ENCODE data around the gene MAPKAP1.

MAPKAP1 gene

GRCh38 chr9:125436613-125437443 is 270.2 kb downstream of the MAPKAP1 start:
- in situ Hi-C loops (cut with MboI; ENCODE audit: low sequenced_read_pairs): no loop called here

- in situ Hi-C loops (cut with MboI; ENCODE audit: low sequenced_read_pairs): no loop called here
These were observed 271.0 kb downstream of the MAPKAP1 start for GRCh38 chr9:125435776-125436612.

GRCh38 chr9:125434986-125435775 is 271.8 kb downstream of the MAPKAP1 start:
- in situ Hi-C loops (cut with MboI; ENCODE audit: low sequenced_read_pairs): no loop called here

- in situ Hi-C loops (cut with MboI; ENCODE audit: low sequenced_read_pairs): no loop called here
These were observed 273.5 kb downstream of the MAPKAP1 start for GRCh38 chr9:125433461-125434011.

GRCh38 chr9:125432715-125433385 is 274.2 kb downstream of the MAPKAP1 start:
- in situ Hi-C loops (cut with MboI; ENCODE audit: low sequenced_read_pairs): no loop called here

- in situ Hi-C loops (cut with MboI; ENCODE audit: low sequenced_read_pairs): no loop called here
These were observed 275.2 kb downstream of the MAPKAP1 start for GRCh38 chr9:125431741-125432271.

- in situ Hi-C loops (cut with MboI; ENCODE audit: low sequenced_read_pairs): no loop called here
These were observed 276.0 kb downstream of the MAPKAP1 start for GRCh38 chr9:125431012-125431305.

GRCh38 chr9:125430161-125431011 is 276.6 kb downstream of the MAPKAP1 start:
- in situ Hi-C loops (cut with MboI; ENCODE audit: low sequenced_read_pairs): no loop called here

- in situ Hi-C loops (cut with MboI; ENCODE audit: low sequenced_read_pairs): no loop called here
These were observed 277.4 kb downstream of the MAPKAP1 start for GRCh38 chr9:125429476-125430160.

GRCh38 chr9:125428902-125429467 is 278.0 kb downstream of the MAPKAP1 start:
- in situ Hi-C loops (cut with MboI; ENCODE audit: low sequenced_read_pairs): no loop called here

- in situ Hi-C loops (cut with MboI; ENCODE audit: low sequenced_read_pairs): no loop called here
These were observed 278.7 kb downstream of the MAPKAP1 start for GRCh38 chr9:125428060-125428901.

GRCh38 chr9:125427556-125427955 is 279.5 kb downstream of the MAPKAP1 start:
- in situ Hi-C loops (cut with MboI; ENCODE audit: low sequenced_read_pairs): no loop called here

GRCh38 chr9:125426926-125427325 is 280.1 kb downstream of the MAPKAP1 start:
- in situ Hi-C loops (cut with MboI; ENCODE audit: low sequenced_read_pairs): no loop called here

GRCh38 chr9:125425901-125426515 is 281.0 kb downstream of the MAPKAP1 start:
- in situ Hi-C loops (cut with MboI; ENCODE audit: low sequenced_read_pairs): no loop called here

GRCh38 chr9:125425170-125425897 is 281.7 kb downstream of the MAPKAP1 start:
- in situ Hi-C loops (cut with MboI; ENCODE audit: low sequenced_read_pairs): no loop called here

GRCh38 chr9:125423964-125424363 is 283.0 kb downstream of the MAPKAP1 start:
- in situ Hi-C loops (cut with MboI; ENCODE audit: low sequenced_read_pairs): loop anchor here (25.0 kb wide), 1 partner anchor 813 kb away; no protein-coding TSS in a partner anchor

Measured in HL-60/S4 treated with retinoic acid at 250 ng/mL for 4 days and 3 days (cell line).